Middle frontal gyrus (tissue), 1 donor: ENCODE results near the gene SSU72.

Experiments used
- DNase-seq: peaks from one replicate; pipeline ENCODE4 v3.0.0-alpha.2; 2015; ENCODE audit warnings: low spot score; ENCODE audit errors: extremely low spot score

The SSU72 gene

DNA sequence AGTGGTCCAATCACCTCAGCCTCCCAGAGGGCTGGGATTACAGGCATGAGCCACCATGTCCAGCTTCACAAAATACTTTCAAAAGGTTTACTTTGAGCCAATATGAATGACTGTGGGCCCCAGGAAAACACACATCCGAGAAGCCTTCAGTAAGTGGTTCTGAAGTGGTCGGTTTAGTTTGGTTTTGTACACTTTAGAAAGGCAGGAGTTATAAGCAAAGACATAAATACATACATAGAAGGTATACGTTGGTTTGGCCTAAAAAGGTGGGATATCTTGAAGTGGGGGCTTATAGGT, 37.4 kb upstream of the SSU72 start:
- no peak for DNase-seq

DNA sequence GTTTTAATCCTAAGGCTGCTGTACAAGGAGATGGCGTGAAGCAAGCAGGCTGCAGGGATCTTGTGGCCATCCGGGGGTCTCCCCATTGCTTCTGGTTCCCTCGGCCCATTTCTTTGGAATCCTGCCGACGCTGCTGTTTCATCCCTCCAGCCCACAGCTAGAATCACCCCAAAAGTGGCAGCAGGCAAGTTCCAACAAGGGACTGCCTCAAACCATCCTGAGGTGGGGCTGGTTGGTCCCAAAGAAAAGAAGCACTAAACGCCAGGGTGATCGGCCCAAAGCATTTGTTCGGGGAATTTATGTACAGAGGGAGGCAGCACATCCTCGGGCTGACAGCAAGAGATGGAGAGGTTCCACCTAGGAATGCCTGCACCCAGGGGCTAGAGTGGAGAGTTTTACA, 36.1 kb upstream of the SSU72 start:
- no peak for DNase-seq

- DNase-seq = no peak
Measured at GRCh38 chr1:1609822-1610485, 35.3 kb upstream of the SSU72 start.

DNA sequence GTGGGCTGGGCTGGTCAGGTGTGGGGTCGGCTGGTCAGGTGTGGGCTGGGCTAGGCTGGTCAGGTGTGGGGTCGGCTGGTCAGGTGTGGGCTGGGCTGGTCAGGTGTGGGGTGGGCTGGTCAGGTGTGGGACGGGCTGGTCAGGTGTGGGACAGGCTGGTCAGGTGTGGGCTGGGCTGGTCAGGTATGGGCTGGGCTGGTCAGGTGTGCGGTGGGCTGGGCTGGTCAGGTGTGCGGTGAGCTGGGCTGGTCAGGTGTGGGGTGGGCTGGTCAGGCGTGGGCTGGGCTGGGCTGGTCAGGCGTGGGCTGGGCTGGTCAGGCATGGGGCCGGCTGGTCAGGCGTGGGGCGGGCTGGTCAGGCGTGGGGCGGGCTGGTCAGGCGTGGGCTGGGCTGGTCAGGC, 31.6 kb upstream of the SSU72 start:
- no peak for DNase-seq

DNA sequence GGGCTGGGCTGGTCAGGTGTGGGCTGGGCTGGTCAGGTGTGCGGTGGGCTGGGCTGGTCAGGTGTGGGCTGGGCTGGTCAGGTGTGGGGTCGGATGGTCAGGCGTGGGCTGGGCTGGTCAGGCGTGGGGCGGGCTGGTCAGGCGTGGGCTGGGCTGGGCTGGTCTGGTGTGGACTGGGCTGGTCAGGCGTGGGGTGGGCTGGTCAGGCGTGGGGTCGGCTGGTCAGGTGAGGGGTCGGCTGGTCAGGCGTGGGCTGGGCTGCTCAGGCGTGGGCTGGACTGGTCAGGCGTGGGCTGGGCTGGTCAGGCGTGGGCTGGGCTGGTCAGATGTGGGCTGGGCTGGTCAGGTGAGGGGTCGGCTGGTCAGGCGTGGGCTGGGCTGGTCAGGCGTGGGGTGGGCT, 31.1 kb upstream of the SSU72 start:
- DNase-seq = no peak

GRCh38 chr1:1605034-1605591, 30.4 kb upstream of the SSU72 start:
- no peak for DNase-seq

GRCh38 chr1:1604374-1605033, 29.8 kb upstream of the SSU72 start:
- DNase-seq = no peak

- DNase-seq = no peak
Measured at GRCh38 chr1:1603671-1604373, 29.2 kb upstream of the SSU72 start.

- DNase-seq = no peak
Measured at GRCh38 chr1:1602968-1603506, 28.4 kb upstream of the SSU72 start.

DNA sequence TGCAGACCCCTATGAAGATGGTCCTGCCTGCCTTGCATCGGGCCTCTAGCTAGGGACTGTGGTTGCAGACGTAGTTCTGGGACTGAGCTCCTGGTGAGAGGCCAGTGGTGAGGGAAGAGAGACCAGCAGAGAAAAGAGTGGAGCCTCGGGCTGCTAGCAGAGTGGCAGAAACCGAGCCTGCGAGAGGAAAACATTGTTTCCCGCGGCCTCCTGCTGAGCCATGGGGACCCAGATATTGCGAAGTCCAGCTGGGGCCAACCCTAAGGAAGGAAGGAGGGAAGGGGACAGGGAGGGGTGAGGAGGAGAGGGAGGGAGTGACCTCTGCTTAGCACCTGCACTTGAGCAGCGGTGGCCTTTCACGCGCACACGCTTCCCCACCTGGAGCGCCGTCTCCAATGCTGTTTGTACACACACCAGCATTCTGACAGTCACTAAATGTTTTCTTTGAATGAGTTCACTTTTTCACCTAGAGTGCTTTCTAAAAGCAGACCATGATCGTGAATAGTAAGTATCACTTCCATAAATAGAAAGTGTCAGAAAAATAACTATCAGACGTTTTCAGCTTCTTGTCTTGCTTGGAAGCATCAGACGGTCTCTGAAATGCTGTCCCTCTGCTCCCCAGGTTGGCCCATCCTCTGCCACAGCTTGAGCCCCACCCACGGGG, 27.8 kb upstream of the SSU72 start:
- DNase-seq = no peak

- DNase-seq = no peak
Measured at GRCh38 chr1:1601564-1602303, 27.1 kb upstream of the SSU72 start.

DNA sequence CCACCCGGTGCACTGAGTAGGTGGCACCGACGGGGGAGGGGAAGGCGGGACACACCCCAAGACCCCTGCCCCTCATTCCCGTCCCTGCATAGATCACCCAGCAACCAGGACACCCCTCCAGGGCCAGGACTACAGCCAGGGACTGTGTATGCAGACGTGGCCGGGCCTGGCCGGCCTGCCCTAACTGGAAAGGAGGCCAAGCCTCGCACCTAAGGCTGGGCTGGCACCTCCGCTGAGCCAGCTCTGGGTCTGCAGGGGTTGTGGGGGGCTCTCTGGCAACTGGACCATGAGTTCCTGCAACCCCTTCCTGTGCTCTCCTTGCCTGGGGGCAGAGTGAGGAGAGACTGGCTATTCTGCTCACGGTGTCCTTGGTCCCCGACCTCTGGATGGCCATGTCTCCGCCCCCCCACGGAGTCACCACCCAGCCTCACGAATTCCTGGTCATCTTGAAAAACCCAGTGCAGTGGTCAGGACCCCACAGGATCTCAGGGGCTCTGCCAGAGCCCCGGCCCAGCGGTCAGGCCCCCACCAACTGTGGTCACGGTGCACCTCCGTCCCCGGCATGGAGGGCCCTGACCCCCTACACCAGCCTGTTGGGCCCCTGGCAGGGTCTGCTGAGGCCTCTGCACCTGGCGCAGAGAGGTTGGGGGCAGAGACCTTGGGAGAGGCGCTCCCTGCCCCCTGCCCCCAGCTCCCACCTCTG, 26.3 kb upstream of the SSU72 start:
- DNase-seq = no peak

- DNase-seq = no peak
Measured at GRCh38 chr1:1599935-1600860, 25.5 kb upstream of the SSU72 start, which contains the start of gene FNDC10. FNDC10 (minus strand) TSS chr1:1600135; CDS start chr1:1600015, 120 bp downstream.

DNA sequence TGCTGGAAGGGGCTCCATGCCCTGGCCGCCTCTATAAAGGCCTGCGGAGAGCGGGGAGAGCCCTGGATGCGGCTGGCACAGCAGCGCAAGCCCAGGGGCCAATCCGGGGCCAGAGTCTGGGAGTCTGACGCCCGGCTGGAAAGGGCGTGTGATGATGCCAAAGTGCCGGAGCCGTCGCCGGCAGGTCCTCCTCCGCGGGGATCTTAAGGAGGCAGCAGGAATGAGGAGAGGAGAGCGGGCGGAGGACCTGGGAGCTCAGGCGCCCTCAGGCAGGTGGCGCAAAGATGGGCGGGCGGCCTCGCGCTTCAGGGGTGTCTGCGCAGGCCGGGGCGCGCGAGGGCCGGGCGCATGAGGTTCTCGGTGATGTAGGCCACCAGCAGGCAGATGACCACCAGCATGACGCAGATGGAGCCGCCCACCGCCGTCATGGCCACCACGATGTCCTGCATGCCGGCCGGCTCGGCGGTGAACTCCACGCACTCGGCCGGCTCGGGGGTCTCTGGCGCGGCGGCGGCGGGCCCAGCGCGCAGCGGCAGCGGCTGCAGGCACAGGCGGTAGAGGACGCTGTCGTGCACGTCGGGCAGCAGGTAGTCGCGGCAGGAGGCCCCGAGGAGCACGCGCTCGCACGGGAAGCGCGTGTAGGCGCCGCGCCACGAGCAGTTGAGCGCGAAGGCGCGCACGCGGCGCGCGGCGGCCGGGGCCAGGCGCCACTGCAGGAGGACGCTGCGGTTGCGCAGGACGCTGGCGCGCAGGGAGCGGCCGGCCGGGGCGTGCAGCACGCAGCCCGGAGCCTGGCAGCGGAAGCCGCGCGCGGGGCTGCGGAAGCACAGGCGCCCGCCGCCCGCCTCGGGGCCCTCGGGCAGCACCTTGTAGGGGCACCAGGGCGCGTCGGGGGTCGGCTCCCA, 24.6 kb upstream of the SSU72 start:
- no peak for DNase-seq

DNA sequence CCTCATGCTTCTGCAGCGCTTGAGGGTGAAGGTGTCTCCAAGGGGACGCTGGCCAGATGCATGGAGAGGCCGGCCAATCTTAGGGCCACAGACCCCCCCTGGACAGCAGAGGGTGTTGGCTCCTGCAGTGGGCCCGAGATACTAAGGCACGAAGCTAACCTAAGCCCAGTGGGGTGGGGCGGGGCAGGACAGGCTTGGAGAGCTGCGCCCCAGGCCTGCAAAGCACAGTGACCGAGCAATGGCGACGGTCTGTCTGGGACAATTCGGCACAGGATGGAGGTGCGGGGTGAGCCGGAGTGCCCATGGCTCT, 24.0 kb upstream of the SSU72 start:
- DNase-seq = no peak

DNA sequence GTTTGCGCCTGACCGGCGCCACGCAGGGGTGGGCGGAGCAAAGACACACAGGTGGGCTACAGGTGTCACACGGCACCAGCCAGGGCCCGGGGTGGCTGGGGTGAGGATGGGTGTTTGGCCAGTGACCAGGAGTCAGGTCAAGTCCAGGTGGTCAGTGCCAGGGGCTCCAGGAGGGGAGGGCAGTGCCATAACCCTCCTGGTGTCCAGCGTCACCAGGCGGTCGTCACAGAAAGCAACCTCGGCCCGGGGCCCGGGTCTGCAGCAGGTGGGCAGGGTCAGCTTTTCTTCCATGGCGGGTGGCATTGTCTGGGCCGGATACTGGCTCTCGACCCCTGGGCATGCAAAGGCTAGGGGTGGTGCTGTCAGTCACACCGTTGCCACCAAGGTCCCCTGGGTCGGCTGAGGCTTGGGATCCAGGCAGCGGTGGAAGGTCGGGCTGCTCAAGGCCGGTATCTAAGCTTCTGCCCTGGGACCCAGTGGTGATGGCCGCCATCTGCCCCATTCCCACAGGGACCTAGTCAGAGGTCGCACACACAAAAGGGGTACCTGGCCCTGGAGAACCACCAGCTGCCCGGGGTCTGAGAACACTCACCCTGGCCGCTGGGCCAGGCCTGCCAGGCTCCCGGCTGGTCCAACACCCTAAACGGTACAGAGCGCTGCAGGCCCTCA, 23.5 kb upstream of the SSU72 start:
- no peak for DNase-seq

DNA sequence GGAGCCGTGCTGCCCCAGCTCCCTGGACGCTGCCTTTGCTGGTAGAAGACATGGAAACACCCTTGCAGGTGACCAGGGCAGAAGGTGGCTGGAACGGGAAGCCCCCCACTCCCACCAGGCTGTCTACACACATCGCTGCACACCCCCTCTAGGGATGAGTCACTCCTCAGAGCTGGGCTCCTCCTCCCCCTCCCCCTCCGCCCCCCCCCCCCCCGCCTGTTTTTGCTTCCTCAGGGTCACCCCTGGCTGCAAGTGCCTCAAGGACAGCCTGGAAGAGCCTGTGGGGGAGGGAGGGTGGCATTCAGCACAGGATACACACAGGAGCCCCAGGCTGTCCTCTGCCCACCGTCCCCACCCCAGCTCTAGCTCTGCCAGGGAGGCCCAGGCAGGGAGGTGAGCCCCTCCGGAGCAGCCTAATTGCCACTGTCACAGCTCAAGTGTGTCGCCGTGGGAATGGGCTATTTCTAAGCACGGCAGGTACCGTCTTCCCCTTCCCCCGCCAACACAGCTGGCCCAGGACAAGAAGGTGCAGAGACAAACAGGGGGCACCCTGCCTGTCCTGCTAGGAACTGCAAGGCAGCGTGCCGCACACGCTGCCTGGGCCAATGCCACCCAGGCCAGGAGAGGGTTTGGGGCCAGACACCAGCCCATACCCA, 22.7 kb upstream of the SSU72 start:
- DNase-seq = no peak
